Measurements from ENCODE around the gene RPS28.

- TF ChIP-seq CTCF (IDR thresholded peaks at IDR 0.05) = no peak
- TF ChIP-seq POLR2A (IDR thresholded peaks at IDR 0.05) = peak; percentile 24
Measured at GRCh38 chr19:8363803-8364771, 42.8 kb downstream of the RPS28 start, which contains the start of gene ANGPTL4.
